ENCODE data around the gene GFOD1. TPM values are rescaled to one million over a fixed set of nuclear protein-coding genes. Genes with fewer than 3 reads are reported as not detected.

Gene GFOD1
- total and polyA plus RNA-seq, 7 donors = 5.9 to 34.2 (median 16.7) TPM

DNA sequence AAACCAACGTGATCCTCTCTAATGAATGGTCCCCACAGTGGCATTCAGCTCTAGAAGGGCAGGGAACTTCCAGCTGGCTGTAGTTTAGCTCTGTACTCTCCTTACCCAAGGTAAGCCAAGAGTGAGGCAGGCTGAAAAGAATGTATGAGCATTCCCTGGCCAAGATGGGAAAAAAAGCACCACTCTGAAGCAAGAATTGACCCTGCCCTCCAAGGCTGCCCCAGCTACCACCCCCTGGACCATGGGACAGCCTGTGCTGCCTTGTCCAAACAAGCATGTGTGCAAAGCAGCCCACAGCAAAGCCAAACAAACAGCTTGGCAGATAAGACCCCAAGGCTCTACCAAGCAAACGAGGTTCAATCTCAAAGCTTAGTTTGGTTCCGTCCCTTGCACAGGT, 73.9 kb downstream of the GFOD1 start:
- no peaks in the 10 kb centered on the region for H3K36me3 ChIP-seq (ENCODE audit: insufficient read depth in 1 of 2, low read depth in 1 of 2)
- TF ChIP-seq, protein P1, sequence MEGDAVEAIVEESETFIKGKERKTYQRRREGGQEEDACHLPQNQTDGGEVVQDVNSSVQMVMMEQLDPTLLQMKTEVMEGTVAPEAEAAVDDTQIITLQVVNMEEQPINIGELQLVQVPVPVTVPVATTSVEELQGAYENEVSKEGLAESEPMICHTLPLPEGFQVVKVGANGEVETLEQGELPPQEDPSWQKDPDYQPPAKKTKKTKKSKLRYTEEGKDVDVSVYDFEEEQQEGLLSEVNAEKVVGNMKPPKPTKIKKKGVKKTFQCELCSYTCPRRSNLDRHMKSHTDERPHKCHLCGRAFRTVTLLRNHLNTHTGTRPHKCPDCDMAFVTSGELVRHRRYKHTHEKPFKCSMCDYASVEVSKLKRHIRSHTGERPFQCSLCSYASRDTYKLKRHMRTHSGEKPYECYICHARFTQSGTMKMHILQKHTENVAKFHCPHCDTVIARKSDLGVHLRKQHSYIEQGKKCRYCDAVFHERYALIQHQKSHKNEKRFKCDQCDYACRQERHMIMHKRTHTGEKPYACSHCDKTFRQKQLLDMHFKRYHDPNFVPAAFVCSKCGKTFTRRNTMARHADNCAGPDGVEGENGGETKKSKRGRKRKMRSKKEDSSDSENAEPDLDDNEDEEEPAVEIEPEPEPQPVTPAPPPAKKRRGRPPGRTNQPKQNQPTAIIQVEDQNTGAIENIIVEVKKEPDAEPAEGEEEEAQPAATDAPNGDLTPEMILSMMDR (IDR thresholded peaks at IDR 0.05) = no peak
- H3K9me3 ChIP-seq = no peaks in the 10 kb centered on the region
- peak overlapping the region; percentile 77 for H3K27ac ChIP-seq
- ATAC-seq (peak; percentile 60 to 71 (median 67)), DNase-seq (peak in 1 of 2 donors; percentile 56)
- no peaks in the 10 kb centered on the region for H3K27me3 ChIP-seq (ENCODE audit: insufficient read depth in 3 of 3, low read length in 2 of 3)
- H3K4me3 ChIP-seq = no peak overlapping the region
- WGBS, 3 donors = 23 to 34% (median 28%) methylated on average over 3 of the region's 3 CpGs
- intact Hi-C loops (cut with DNase I) = loop anchor here (5.0 kb wide), 1 partner anchor 124 kb away; no protein-coding TSS in a partner anchor
- peaks cover 78% of the 10 kb centered on the region for H3K4me1 ChIP-seq

DNA sequence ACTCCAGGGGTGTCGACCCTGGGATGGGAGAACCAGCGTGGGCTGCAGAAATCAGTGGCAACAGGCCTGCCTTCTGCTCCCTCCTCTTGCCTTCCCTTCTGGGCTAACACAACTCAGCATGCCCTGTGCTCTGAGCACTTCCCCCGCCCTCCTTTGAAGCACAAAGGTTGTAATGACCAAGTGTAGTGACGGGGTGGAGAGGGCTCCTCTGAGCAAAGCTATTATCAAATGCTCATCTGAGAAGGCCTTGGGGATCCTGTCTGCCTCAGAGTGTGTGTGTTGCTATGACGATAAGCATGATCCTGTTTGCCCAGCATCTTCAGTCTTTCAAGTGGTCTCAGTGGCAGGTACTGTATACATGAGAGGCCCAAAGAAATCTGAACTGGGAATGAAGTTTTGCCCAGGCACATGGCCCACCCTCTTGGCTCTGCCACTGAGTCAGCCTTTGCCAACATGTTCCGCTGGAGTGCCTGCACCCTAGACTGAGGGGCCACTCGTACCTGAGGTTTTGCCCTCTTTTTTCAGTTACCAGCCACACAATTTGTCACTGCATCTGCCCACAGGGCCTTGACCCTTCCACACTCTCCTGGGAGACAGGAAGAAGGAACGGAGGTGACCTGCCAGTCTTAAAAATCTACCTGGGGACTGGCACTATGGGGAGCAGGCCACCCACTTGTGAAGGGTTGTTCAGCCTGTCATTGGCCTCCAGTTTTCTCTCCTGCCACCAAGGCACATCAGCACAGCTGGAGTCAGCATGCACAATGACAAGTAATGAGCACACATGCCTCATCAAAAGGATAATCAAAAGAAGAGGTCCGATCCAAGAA, 74.5 kb downstream of the GFOD1 start:
- no peak for DNase-seq
- Histone ChIP-seq H3K4me3 (no peak overlapping the region), H3K9me3 (no peaks in the 10 kb centered on the region), H3K36me3 (ENCODE audit: insufficient read depth in 1 of 2, low read depth in 1 of 2) (no peaks in the 10 kb centered on the region), H3K27ac (peak overlapping the region; percentile 77), H3K4me1 (peaks cover 78% of the 10 kb centered on the region), H3K27me3 (ENCODE audit: insufficient read depth in 3 of 3, low read length in 2 of 3) (no peaks in the 10 kb centered on the region)
- TF ChIP-seq, protein P1 (IDR thresholded peaks at IDR 0.05) = no peak
- intact Hi-C loops (cut with DNase I) = loop anchor here (5.0 kb wide), 1 partner anchor 124 kb away; no protein-coding TSS in a partner anchor
- WGBS, 3 donors = 42 to 54% (median 53%) methylated on average over 9 of the region's 9 CpGs
- peak in 1 of 4 donors; percentile 2 for ATAC-seq

DNA sequence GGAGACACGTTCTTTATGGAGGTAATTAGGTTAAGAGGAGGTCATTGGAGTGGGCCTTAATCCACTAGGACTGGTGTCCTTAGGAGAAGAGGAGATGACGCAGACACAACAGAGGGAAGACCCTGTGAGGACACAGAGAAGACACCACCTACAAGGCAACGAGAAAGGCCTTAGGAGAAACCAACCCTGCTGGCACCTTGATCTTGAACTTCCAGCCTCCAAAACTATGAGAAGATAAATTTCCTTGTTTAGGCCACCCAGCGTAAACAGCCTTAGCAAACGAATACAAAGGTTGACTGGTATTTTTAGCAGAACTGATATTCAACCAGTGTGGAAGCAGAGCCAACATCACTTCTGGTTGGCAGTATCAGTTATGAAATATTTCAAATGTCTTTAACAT, 75.2 kb downstream of the GFOD1 start:
- intact Hi-C loops (cut with DNase I) = loop anchor here (5.0 kb wide), 1 partner anchor 125 kb away; no protein-coding TSS in a partner anchor
- no peaks in the 10 kb centered on the region for H3K9me3 ChIP-seq
- 40 to 70% (median 54%) methylated on average over 5 of the region's 5 CpGs for WGBS, 3 donors

DNA sequence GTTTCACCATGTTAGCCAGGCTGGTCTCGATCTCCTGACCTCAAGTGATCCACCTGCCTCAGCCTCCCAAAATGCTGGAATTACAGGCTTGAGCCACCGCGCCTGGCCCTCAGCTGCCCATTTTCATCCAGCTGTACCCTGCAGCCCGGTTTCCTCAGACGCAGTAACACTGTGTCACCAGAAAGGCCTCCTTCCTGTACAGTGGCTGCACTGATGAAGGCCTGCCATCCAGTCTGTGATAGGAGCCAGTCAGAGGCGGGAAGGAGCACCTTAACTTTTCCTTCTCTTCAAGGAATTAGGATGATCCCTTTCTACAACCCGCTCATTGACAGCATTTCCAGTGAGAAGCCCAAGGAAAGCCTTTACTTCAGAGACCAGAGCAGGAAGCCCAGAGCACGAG, 75.9 kb downstream of the GFOD1 start:
- Histone ChIP-seq H3K4me3 (no peak overlapping the region), H3K36me3 (ENCODE audit: insufficient read depth in 1 of 2, low read depth in 1 of 2) (no peaks in the 10 kb centered on the region), H3K27me3 (ENCODE audit: insufficient read depth in 3 of 3, low read length in 2 of 3) (no peaks in the 10 kb centered on the region), H3K9me3 (no peaks in the 10 kb centered on the region), H3K27ac (peak overlapping the region; percentile 77), H3K4me1 (peaks cover 84% of the 10 kb centered on the region)
- no peak for ATAC-seq
- TF ChIP-seq, protein P1 (IDR thresholded peaks at IDR 0.05) = no peak
- 81 to 90% (median 83%) methylated on average over 8 of the region's 8 CpGs for WGBS, 3 donors
- intact Hi-C loops (cut with DNase I) = loop anchor here (5.0 kb wide), 1 partner anchor 126 kb away; no protein-coding TSS in a partner anchor
- no peak for DNase-seq

More for the DNA sequence above, 75.2 kb downstream of the GFOD1 start:
- Histone ChIP-seq H3K27me3 (ENCODE audit: insufficient read depth in 3 of 3, low read length in 2 of 3) (no peaks in the 10 kb centered on the region), H3K4me1 (peaks cover 78% of the 10 kb centered on the region), H3K27ac (peak overlapping the region; percentile 77), H3K36me3 (ENCODE audit: insufficient read depth in 1 of 2, low read depth in 1 of 2) (no peaks in the 10 kb centered on the region), H3K4me3 (no peak overlapping the region)
- TF ChIP-seq, protein P1 (IDR thresholded peaks at IDR 0.05) = no peak
- DNase-seq (no peak), ATAC-seq (no peak)

All from psoas muscle (tissue), 8 donors.